GM10266 (cell line): ENCODE results near the gene DNM3.

Experiments used
- DNase-seq: peaks from one replicate; pipeline ENCODE4 v3.0.0; 2012; ENCODE audit errors: extremely low spot score
- CTCF ChIP-seq: IDR thresholded peaks from 2 replicates; pipeline ENCODE4 v1.5.1; 2012; ENCODE audit warnings: mild to moderate bottlenecking, low read depth; ENCODE audit not compliant: control insufficient read depth, insufficient read depth; ENCODE audit errors: missing control alignments

DNM3 gene

GRCh38 chr1:172442404-172442803, 601.1 kb downstream of the DNM3 start:
- no peak for DNase-seq
- TF ChIP-seq CTCF: no peak

- DNase-seq: no peak
- no peak for TF ChIP-seq CTCF
Observed at GRCh38 chr1:172442843-172443565, 601.7 kb downstream of the DNM3 start.

- DNase-seq: peak; percentile 89
- peak; percentile 95 for TF ChIP-seq CTCF
Observed at GRCh38 chr1:172443666-172444453, 602.6 kb downstream of the DNM3 start, which contains the start of gene PIGC. TSS of gene PIGC (minus strand) at chr1:172444069. CDS start at chr1:172442622, 1,447 bp downstream.

DNA sequence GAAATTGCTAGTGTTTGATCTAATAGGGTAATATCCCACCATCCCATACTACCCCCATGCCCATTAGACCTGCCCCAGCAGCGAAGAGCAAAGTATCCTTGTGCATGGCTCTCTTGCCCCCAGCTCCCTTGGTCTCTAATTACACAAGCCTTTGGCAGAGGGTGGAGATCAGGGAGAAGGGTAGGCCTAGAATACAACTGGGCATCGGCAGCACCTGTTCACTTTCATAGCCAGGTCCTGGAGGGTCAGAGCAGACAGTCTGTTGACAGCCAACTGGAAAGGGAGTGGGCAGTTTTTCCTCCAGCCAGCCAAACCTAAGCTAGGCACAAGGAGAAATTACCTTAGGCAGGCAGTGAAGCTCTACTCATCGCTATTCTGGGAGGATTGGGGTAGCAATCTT, 605.2 kb downstream of the DNM3 start:
- TF ChIP-seq CTCF: no peak
- DNase-seq: no peak

DNA sequence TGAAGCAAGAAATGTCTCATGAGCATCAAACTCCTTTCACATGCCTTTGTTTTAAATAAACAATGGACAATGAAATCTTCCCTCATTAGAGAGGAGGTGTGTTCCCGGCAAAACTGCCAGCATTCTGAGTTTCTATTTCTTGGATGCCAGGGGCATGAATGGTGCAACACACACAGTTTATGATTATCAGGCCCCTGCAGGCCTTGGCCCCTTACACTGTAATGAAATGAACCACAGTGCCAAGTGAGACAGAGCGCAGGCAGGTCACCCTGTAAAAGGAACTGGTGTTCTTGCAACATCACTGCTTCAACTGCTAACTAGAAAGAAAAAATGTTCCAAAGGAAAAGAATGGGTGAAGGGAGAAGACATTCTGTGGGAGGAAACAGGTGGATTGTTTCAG, 606.3 kb downstream of the DNM3 start:
- no peak for TF ChIP-seq CTCF

DNA sequence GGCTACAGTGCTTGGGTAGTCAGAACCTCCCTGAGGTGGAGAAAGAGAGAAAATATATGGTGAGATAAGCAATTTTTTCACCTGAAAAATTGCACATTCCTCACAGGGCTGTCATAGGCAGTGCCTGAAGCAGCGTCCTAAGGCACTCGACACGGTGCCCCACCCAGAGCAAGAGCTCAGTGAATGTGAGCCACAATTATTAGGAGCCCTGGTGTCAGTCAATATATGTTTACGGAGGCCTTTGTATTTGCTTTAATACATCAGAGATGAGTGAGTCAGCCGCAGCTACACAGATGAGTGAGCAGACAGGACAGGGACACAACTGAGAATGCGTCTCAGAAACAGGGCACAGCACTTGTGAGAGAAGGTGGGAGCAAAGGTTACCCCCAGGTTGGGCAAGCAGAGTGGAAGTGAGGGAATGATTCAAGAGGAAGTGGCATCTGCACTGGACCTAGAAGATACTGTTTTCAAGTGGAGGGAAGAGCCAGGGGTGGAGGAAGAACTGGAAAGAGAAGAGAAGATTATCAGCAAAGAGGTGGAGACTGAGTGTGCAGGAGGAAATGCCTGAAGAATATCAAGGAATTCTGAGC, 607.8 kb downstream of the DNM3 start:
- DNase-seq: no peak
- no peak for TF ChIP-seq CTCF

More for the DNA sequence above, 606.3 kb downstream of the DNM3 start:
- DNase-seq: no peak
